Measurements from ENCODE around the gene SEC23A.

GRCh38 chr14:39028620-39029019, 74.4 kb downstream of the SEC23A start:
- no peak for TF ChIP-seq GATA2 (IDR thresholded peaks at IDR 0.05; ENCODE audit: low read depth, low read length)
- TF ChIP-seq GATA3 (IDR thresholded peaks at IDR 0.05; ENCODE audit: low read depth, low read length), result no peak

Measured in SH-SY5Y (cell line).